ENCODE data around the gene DSG2.

The DSG2 gene

DNA sequence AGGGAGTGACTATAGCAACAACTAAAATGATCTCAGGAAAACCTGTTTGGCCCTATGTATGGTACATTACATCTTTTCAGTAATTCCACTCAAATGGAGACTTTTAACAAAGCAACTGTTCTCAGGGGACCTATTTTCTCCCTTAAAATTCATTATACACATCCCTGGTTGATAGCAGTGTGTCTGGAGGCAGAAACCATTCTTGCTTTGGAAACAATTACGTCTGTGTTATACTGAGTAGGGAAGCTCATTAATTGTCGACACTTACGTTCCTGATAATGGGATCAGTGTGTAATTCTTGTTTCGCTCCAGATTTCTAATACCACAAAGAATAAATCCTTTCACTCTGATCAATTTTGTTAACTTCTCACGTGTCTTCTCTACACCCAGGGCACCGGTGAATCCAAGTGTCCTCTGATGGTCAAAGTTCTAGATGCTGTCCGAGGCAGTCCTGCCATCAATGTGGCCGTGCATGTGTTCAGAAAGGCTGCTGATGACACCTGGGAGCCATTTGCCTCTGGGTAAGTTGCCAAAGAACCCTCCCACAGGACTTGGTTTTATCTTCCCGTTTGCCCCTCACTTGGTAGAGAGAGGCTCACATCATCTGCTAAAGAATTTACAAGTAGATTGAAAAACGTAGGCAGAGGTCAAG lies 94.7 kb downstream of the DSG2 start:
- no peaks in the 10 kb centered on the region for H3K4me1 ChIP-seq (ENCODE audit: control insufficient read depth, low read depth, low read length)
- H3K9ac ChIP-seq (ENCODE audit: low read length), result no peak overlapping the region
- H3K36me3 ChIP-seq (ENCODE audit: control insufficient read depth, low read depth, low read length), result no peaks in the 10 kb centered on the region
- no peaks in the 10 kb centered on the region for H3K9me3 ChIP-seq (ENCODE audit: control insufficient read depth, low read depth, low read length)
- no peak overlapping the region for H3K4me3 ChIP-seq (ENCODE audit: low read length)
- H3K27ac ChIP-seq (ENCODE audit: low read length), result no peak overlapping the region
- no peaks in the 10 kb centered on the region for H3K27me3 ChIP-seq (ENCODE audit: control insufficient read depth, insufficient read depth, low read length)

DNA sequence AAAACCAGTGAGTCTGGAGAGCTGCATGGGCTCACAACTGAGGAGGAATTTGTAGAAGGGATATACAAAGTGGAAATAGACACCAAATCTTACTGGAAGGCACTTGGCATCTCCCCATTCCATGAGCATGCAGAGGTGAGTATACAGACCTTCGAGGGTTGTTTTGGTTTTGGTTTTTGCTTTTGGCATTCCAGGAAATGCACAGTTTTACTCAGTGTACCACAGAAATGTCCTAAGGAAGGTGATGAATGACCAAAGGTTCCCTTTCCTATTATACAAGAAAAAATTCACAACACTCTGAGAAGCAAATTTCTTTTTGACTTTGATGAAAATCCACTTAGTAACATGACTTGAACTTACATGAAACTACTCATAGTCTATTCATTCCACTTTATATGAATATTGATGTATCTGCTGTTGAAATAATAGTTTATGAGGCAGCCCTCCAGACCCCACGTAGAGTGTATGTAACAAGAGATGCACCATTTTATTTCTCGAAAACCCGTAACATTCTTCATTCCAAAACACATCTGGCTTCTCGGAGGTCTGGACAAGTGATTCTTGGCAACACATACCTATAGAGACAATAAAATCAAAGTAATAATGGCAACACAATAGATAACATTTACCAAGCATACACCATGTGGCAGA lies 97.3 kb downstream of the DSG2 start:
- H3K9me3 ChIP-seq (ENCODE audit: control insufficient read depth, low read depth, low read length), result no peaks in the 10 kb centered on the region
- H3K9ac ChIP-seq (ENCODE audit: low read length), result no peak overlapping the region
- H3K27me3 ChIP-seq (ENCODE audit: control insufficient read depth, insufficient read depth, low read length), result no peaks in the 10 kb centered on the region
- no peak overlapping the region for H3K27ac ChIP-seq (ENCODE audit: low read length)
- no peaks in the 10 kb centered on the region for H3K4me1 ChIP-seq (ENCODE audit: control insufficient read depth, low read depth, low read length)
- H3K4me3 ChIP-seq (ENCODE audit: low read length), result no peak overlapping the region
- H3K36me3 ChIP-seq (ENCODE audit: control insufficient read depth, low read depth, low read length), result no peaks in the 10 kb centered on the region

DNA sequence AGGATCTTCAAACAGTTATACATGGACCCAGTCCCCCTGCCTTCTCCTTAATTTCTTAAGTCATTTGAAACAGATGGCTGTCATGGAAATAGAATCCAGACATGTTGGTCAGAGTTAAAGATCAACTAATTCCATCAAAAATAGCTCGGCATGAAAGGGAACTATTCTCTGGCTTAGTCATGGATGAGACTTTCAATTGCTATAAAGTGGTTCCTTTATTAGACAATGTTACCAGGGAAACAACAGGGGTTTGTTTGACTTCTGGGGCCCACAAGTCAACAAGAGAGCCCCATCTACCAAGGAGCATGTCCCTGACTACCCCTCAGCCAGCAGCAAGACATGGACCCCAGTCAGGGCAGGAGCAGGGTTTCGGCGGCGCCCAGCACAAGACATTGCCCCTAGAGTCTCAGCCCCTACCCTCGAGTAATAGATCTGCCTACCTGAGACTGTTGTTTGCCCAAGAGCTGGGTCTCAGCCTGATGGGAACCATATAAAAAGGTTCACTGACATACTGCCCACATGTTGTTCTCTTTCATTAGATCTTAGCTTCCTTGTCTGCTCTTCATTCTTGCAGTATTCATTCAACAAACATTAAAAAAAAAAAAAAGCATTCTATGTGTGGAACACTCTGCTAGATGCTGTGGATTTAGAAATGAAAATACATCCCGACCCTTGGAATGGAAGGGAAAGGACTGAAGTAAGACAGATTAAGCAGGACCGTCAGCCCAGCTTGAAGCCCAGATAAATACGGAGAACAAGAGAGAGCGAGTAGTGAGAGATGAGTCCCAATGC lies 98.3 kb downstream of the DSG2 start:
- no peaks in the 10 kb centered on the region for H3K36me3 ChIP-seq (ENCODE audit: control insufficient read depth, low read depth, low read length)
- no peak overlapping the region for H3K27ac ChIP-seq (ENCODE audit: low read length)
- no peaks in the 10 kb centered on the region for H3K4me1 ChIP-seq (ENCODE audit: control insufficient read depth, low read depth, low read length)
- no peak overlapping the region for H3K9ac ChIP-seq (ENCODE audit: low read length)
- H3K27me3 ChIP-seq (ENCODE audit: control insufficient read depth, insufficient read depth, low read length), result no peaks in the 10 kb centered on the region
- no peak overlapping the region for H3K4me3 ChIP-seq (ENCODE audit: low read length)
- H3K9me3 ChIP-seq (ENCODE audit: control insufficient read depth, low read depth, low read length), result no peaks in the 10 kb centered on the region

- H3K4me3 ChIP-seq (ENCODE audit: low read length), result no peak overlapping the region
- no peaks in the 10 kb centered on the region for H3K27me3 ChIP-seq (ENCODE audit: control insufficient read depth, insufficient read depth, low read length)
- no peaks in the 10 kb centered on the region for H3K9me3 ChIP-seq (ENCODE audit: control insufficient read depth, low read depth, low read length)
- no peak overlapping the region for H3K9ac ChIP-seq (ENCODE audit: low read length)
- H3K27ac ChIP-seq (ENCODE audit: low read length), result no peak overlapping the region
- H3K4me1 ChIP-seq (ENCODE audit: control insufficient read depth, low read depth, low read length), result no peaks in the 10 kb centered on the region
- no peaks in the 10 kb centered on the region for H3K36me3 ChIP-seq (ENCODE audit: control insufficient read depth, low read depth, low read length)
Observed at GRCh38 chr18:31598021-31598805, 100.2 kb downstream of the DSG2 start.
